Caco-2 (cell line): ENCODE measurements around the gene SH2D6. TPM values are rescaled to one million over a fixed set of nuclear protein-coding genes. Genes with fewer than 3 reads are reported as not detected.

Experiments
- Bru-seq: library from RNA; stranded (reverse); fragments of 400-500 nt; gene quantifications from one replicate; lab custom pipeline; 2021; lab: Mats Ljungman, UMichigan
- BruChase-seq, 2 experiments: library from RNA; stranded (reverse); fragments of 400-500 nt; gene quantifications; one replicate each; lab custom pipeline; 2021; lab: Mats Ljungman, UMichigan
- BruUV-seq: library from RNA; stranded (reverse); fragments of 400-500 nt; replicated peaks from 2 replicates; lab custom pipeline; 2021; lab: Mats Ljungman, UMichigan
- CTCF ChIA-PET: fragments of 300-600 bp; sonication (Branson Sonifier 250); formaldehyde crosslinking; loops from one replicate; lab custom pipeline; 2022; ENCODE audit warnings: antibody characterized with exemption; lab: Charles Lee
- POLR2A ChIA-PET: fragments of 300-600 bp; sonication (Branson Sonifier 250); formaldehyde crosslinking; loops from one replicate; lab custom pipeline; 2022; ENCODE audit warnings: antibody characterized with exemption; lab: Charles Lee
- DNase-seq, 2 experiments: peaks; one replicate each; pipeline versions ENCODE4 v3.0.0 to v3.0.0-alpha.2; 2020 to 2022
- H3K27me3 ChIP-seq: replicated peaks from 2 replicates; pipeline ENCODE4 v1.6.0; 2011; ENCODE audit warnings: low read length; ENCODE audit not compliant: control insufficient read depth, insufficient read depth
- H3K36me3 ChIP-seq: 2 replicates; pipeline ENCODE4 v1.5.1; 2011; ENCODE audit warnings: low read length; ENCODE audit not compliant: control insufficient read depth, insufficient read depth
- H3K4me1 ChIP-seq: fragments of 250-450 bp; sonication (Bioruptor Pico); 2 replicates; pipeline ENCODE4 v1.5.1; 2020; ENCODE audit warnings: mild to moderate bottlenecking
- H3K4me3 ChIP-seq: 2 replicates; pipeline ENCODE4 v1.5.1; 2011; ENCODE audit warnings: low read depth, mild to moderate bottlenecking, control low read depth, low read length
- H3K9me3 ChIP-seq: fragments of 250-450 bp; sonication (Bioruptor Pico); 2 replicates; pipeline ENCODE4 v1.5.1; 2020; ENCODE audit warnings: mild to moderate bottlenecking, moderate library complexity
- H3K27ac Mint-ChIP-seq: one replicate; pipeline ENCODE4 v1.8.0; 2022; ENCODE audit warnings: mixed read lengths; ENCODE audit not compliant: unreplicated experiment
- H3K27me3 Mint-ChIP-seq: one replicate; pipeline ENCODE4 v1.8.0; 2022; ENCODE audit warnings: mixed read lengths; ENCODE audit not compliant: insufficient read depth, unreplicated experiment
- H3K36me3 Mint-ChIP-seq: one replicate; pipeline ENCODE4 v1.8.0; 2022; ENCODE audit warnings: mild to moderate bottlenecking, mixed read lengths; ENCODE audit not compliant: insufficient read depth, unreplicated experiment
- H3K4me1 Mint-ChIP-seq: one replicate; pipeline ENCODE4 v1.8.0; 2022; ENCODE audit warnings: low read depth, mixed read lengths; ENCODE audit not compliant: unreplicated experiment
- H3K4me3 Mint-ChIP-seq: one replicate; pipeline ENCODE4 v1.8.0; 2022; ENCODE audit warnings: mild to moderate bottlenecking, moderate library complexity, mixed read lengths; ENCODE audit not compliant: unreplicated experiment
- H3K9me3 Mint-ChIP-seq: one replicate; pipeline ENCODE4 v1.8.0; 2022; ENCODE audit warnings: mixed read lengths; ENCODE audit not compliant: unreplicated experiment
- intact Hi-C: fragments of 100-400 bp; cut with micrococcal nuclease; formaldehyde crosslinking; loops from one replicate; pipeline ENCODE4 v1.10.0; 2022; ENCODE audit not compliant: unreplicated experiment
- long read RNA-seq: library from polyadenylated mRNA; stranded (forward); transcript quantifications from one replicate; pipeline ENCODE4 v2.0.0, GENCODE V29; 2022
- total RNA-seq: library from RNA; stranded (reverse); gene quantifications from 2 replicates; pipeline ENCODE4 v1.2.3, GENCODE V29; 2022
- TF ChIP-seq, protein P1 (sequence below), 2 experiments: fragments of 200-600 bp in 1 of 2; IDR thresholded peaks; 1 replicate in 1 of 2; 2 replicates in 1 of 2; pipeline versions ENCODE4 v1.5.1 to v1.8.0; 2011 to 2022; ENCODE audit warnings: antibody characterized with exemption in 1 of 2, control low read depth in 1 of 2, inconsistent platforms in 1 of 2, low read depth in 1 of 2, low read length in 1 of 2, mild to moderate bottlenecking in 1 of 2, moderate library complexity in 1 of 2; ENCODE audit not compliant: insufficient read depth in 1 of 2, severe bottlenecking in 1 of 2, unreplicated experiment in 1 of 2

The SH2D6 gene
- total RNA-seq = 0.51 and 0.88 TPM in 2 replicates
- percentile 34 among the genes with signal in this experiment for Bru-seq, nascent RNA
- BruChase-seq, experiment 1, labeled RNA remaining after a 2-hour chase = percentile 18 among the genes with signal in this experiment
- percentile 24 among the genes with signal in this experiment for BruChase-seq, experiment 2, labeled RNA remaining after a 6-hour chase
- long read RNA-seq, partial matches to known transcripts = 1 of 3 reads
- long read RNA-seq, other reads (novel, unspliced or antisense) = 2 of 3 reads

DNA sequence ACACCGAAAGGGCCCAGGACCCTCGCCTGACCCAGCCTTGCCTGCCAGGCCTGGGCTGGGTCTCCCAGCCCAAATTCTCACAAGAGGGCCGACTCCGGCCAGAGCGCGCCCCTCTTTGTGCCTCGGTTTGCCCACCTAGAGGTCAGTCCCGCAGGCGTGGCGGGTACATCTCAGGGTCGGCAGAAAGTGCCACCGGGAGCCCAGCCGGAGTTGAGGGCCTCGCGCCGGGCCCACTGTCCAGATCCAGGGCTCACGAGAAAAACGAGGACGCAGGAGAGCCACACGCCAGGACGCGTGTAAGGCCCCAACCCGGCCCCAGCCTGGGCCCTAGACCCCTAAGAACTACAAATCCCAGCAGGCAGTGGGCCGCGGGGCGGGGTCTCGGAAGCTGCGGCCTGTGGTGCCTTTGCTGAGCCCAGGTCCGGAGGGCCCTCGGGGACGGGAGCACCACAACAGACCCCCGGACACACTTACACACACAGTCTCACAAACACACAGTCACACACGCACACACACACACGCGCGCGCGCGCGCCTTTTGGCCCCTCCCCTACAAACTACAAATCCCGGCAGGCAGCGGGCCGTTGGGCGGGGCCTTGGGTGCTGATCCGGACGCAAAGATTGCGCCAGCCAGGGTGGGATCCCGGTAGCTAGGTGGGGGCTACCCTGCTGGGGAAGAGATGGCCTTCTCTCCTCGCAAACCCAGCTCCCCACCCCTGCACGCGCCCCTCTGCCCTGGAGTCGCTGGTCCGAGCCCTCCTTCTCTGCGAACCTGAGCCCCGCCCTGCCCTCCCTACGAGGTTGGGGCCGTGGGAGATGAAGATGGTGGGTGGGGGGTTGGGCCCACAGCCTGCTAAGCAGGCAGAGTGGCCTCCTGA lies at the start of gene SH2D6:
Gene SH2D6, plus strand, starts transcription at position 583 of the 877 bp plus-strand sequence. CDS start 10,752 bp downstream, outside the sequence.
- peak; percentile 89 to 92 for DNase-seq
- POLR2A ChIA-PET = interaction anchor here (0.6 to 4.5 kb wide), 9 partner anchors 11 to 160 kb away, joined by 3 to 73 read pairs (median 8); partner anchors contain the start of genes ELMOD3, MAT2A, RETSAT and TGOLN2
- peak within 1 kb of the TSS; percentile 92 for H3K27ac Mint-ChIP-seq
- TF ChIP-seq, protein P1, sequence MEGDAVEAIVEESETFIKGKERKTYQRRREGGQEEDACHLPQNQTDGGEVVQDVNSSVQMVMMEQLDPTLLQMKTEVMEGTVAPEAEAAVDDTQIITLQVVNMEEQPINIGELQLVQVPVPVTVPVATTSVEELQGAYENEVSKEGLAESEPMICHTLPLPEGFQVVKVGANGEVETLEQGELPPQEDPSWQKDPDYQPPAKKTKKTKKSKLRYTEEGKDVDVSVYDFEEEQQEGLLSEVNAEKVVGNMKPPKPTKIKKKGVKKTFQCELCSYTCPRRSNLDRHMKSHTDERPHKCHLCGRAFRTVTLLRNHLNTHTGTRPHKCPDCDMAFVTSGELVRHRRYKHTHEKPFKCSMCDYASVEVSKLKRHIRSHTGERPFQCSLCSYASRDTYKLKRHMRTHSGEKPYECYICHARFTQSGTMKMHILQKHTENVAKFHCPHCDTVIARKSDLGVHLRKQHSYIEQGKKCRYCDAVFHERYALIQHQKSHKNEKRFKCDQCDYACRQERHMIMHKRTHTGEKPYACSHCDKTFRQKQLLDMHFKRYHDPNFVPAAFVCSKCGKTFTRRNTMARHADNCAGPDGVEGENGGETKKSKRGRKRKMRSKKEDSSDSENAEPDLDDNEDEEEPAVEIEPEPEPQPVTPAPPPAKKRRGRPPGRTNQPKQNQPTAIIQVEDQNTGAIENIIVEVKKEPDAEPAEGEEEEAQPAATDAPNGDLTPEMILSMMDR (IDR thresholded peaks at IDR 0.05; ENCODE audit: insufficient read depth in 1 of 2, low read depth in 1 of 2, low read length in 1 of 2, severe bottlenecking in 1 of 2, unreplicated experiment in 1 of 2) = no peak
- no peaks in the 10 kb centered on the region for H3K27me3 ChIP-seq
- H3K27me3 Mint-ChIP-seq = no peaks in the 10 kb centered on the region
- H3K4me1 ChIP-seq = peaks cover 47% of the 10 kb centered on the region
- no peaks in the 10 kb centered on the region for H3K36me3 ChIP-seq
- H3K9me3 ChIP-seq = no peaks in the 10 kb centered on the region
- H3K9me3 Mint-ChIP-seq = no peaks in the 10 kb centered on the region
- H3K36me3 Mint-ChIP-seq = peaks cover 12% of the 10 kb centered on the region
- H3K4me1 Mint-ChIP-seq = peaks cover 30% of the 10 kb centered on the region
- peak within 1 kb of the TSS; percentile 84 for H3K4me3 ChIP-seq
- H3K4me3 Mint-ChIP-seq = peak within 1 kb of the TSS; percentile 80
- CTCF ChIA-PET = interaction anchor here (2.0 to 5.3 kb wide), 2 partner anchors 120 to 134 kb away, joined by 15 to 67 read pairs; partner anchors contain the start of gene MAT2A
- intact Hi-C loops = loop anchor here (10.0 kb wide), 1 partner anchor 354 kb away; no protein-coding TSS in a partner anchor
- BruUV-seq = no TSS peak

DNA sequence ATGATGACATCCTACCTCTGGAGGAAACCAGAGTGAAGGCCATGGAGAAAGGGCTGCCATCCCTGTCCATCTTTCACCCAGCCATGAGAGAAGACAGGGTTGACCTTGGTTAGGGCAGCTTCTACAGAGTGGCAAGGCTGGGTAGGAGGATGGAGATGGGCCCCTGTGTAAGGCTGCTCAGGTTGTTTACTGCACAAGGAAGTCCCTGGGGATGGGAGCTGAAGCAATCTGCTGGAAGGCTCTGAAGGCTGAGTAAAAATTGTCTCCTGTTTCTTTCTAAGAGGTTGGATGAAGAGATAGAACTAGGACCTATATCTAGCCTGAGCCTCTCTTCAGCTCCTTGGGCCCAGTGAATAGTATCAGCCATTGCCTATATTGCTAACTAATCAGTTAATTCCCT lies 49.6 kb upstream of the SH2D6 start:
- TF ChIP-seq, protein P1 (IDR thresholded peaks at IDR 0.05; ENCODE audit: insufficient read depth in 1 of 2, low read depth in 1 of 2, low read length in 1 of 2, severe bottlenecking in 1 of 2, unreplicated experiment in 1 of 2) = no peak
- H3K9me3 ChIP-seq = no peaks in the 10 kb centered on the region
- Mint-ChIP-seq H3K27ac (no peak overlapping the region), H3K4me1 (no peaks in the 10 kb centered on the region), H3K27me3 (no peaks in the 10 kb centered on the region), H3K36me3 (no peaks in the 10 kb centered on the region), H3K4me3 (no peak overlapping the region), H3K9me3 (no peaks in the 10 kb centered on the region)
- H3K27me3 ChIP-seq = no peaks in the 10 kb centered on the region
- POLR2A ChIA-PET = interaction anchor here (0.5 to 0.6 kb wide), 2 partner anchors 19 to 180 kb away, joined by 3 to 6 read pairs; no protein-coding TSS in a partner anchor
- CTCF ChIA-PET = interaction anchor here (0.6 kb wide), 1 partner anchor 11 kb away, joined by 3 read pairs; no protein-coding TSS in a partner anchor
- intact Hi-C loops = no loop called here
- H3K4me3 ChIP-seq = no peak overlapping the region
- H3K36me3 ChIP-seq = no peaks in the 10 kb centered on the region
- H3K4me1 ChIP-seq = no peaks in the 10 kb centered on the region
- peak in 1 of 2 experiments; percentile 19 for DNase-seq
- no TSS peak for BruUV-seq

DNA sequence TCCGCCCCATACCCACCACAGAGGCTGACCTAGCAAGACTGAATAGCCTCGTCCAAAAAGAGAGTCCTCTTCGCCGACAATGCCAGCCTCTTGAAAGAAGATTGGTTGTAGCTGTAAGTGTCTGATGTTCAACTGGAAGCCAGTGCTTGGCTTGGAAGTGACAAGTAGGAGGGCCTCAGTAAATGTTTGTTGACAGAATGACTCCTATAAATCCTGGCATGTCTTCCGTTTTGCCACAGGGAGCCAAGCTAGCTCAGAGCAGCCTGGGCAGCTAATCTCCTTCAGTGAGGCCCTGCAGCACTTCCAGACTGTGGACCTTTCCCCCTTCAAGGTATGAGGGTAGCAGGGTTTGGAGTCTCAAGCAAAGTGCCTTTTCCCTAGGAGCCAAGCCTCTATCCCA lies 49.0 kb upstream of the SH2D6 start:
- DNase-seq = peak in 1 of 2 experiments; percentile 25

More for the DNA sequence above, 49.0 kb upstream of the SH2D6 start:
- H3K4me1 ChIP-seq = no peaks in the 10 kb centered on the region
- no peaks in the 10 kb centered on the region for H3K36me3 ChIP-seq
- no peaks in the 10 kb centered on the region for H3K27me3 ChIP-seq
- Mint-ChIP-seq H3K4me1 (no peaks in the 10 kb centered on the region), H3K9me3 (no peaks in the 10 kb centered on the region), H3K27me3 (no peaks in the 10 kb centered on the region), H3K4me3 (no peak overlapping the region), H3K36me3 (no peaks in the 10 kb centered on the region), H3K27ac (no peak overlapping the region)
- no peak overlapping the region for H3K4me3 ChIP-seq
- TF ChIP-seq, protein P1 (IDR thresholded peaks at IDR 0.05; ENCODE audit: insufficient read depth in 1 of 2, low read depth in 1 of 2, low read length in 1 of 2, severe bottlenecking in 1 of 2, unreplicated experiment in 1 of 2) = no peak
- CTCF ChIA-PET = no interaction called here
- BruUV-seq = no TSS peak
- no peaks in the 10 kb centered on the region for H3K9me3 ChIP-seq
- intact Hi-C loops = no loop called here
- POLR2A ChIA-PET = interaction anchor here (0.5 to 0.6 kb wide), 2 partner anchors 19 to 180 kb away, joined by 3 to 6 read pairs; no protein-coding TSS in a partner anchor
